Stimulated activated naive CD8-positive, alpha-beta T cell treated with anti-CD3 and anti-CD28 coated beads, Interleukin-15, amount 100 ng/mL, for 72 hours (primary cell): ENCODE data around the gene IQSEC1.

ENCODE experiments used
- ATAC-seq: fragments of 150-1000 bp; cut with Tn5 transposase; 2 replicates; pipeline ENCODE4 v1.10.0; 2021; ENCODE audit warnings: mild to moderate bottlenecking, moderate library complexity
- DNase-seq, 2 donors: peaks; one replicate each; pipeline ENCODE4 v3.0.0; 2021 to 2022
- H3K27ac Mint-ChIP-seq, 2 donors: one replicate each; pipeline ENCODE4 v1.8.0; 2022; ENCODE audit warnings: mild to moderate bottlenecking in 2 of 2, mixed read lengths in 2 of 2, moderate library complexity in 2 of 2
- H3K27me3 Mint-ChIP-seq: one replicate; pipeline ENCODE4 v1.8.0; 2022; ENCODE audit warnings: mixed read lengths
- H3K4me1 Mint-ChIP-seq: one replicate; pipeline ENCODE4 v1.8.0; 2022; ENCODE audit warnings: mild to moderate bottlenecking, mixed read lengths
- H3K4me3 Mint-ChIP-seq, 2 donors: one replicate each; pipeline ENCODE4 v1.8.0; 2022; ENCODE audit warnings: mild to moderate bottlenecking in 2 of 2, mixed read lengths in 2 of 2, moderate library complexity in 1 of 2
- H3K9me3 Mint-ChIP-seq, 2 donors: one replicate each; pipeline ENCODE4 v1.8.0; 2022; ENCODE audit warnings: mixed read lengths in 2 of 2

IQSEC1 gene

DNA sequence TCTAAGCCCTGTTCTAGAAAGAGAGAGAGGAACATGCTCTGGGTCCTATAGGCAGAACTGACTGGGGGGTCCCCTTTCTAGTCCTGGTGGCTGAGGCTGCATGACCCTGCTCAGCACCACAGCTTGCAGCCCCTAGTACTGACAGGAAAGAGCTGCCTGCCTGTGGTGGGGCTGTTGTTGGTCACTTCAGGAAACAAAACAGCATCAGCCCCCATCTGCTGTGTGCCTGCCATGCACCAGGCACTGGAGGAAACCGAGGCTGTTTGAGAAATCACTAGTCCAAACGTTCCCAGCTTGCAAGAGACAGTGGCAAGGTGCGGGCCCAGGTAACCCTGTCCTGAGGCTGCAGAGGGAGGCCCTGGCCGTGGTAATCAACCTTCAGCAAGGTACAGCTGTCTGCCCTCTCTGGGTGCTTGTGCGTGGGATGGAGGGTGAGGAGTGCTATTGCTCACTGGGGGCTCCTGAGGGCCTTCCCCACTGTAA, 90.6 kb downstream of the IQSEC1 start:
- Mint-ChIP-seq H3K27ac (peak overlapping the region in 1 of 2 donors; percentile 38), H3K4me3 (peak overlapping the region in 1 of 2 donors; percentile 24), H3K9me3 (no peaks in the 10 kb centered on the region), H3K27me3 (no peaks in the 10 kb centered on the region), H3K4me1 (peaks cover 60% of the 10 kb centered on the region)
- ATAC-seq, result peak; percentile 41
- DNase-seq, result no peak

DNA sequence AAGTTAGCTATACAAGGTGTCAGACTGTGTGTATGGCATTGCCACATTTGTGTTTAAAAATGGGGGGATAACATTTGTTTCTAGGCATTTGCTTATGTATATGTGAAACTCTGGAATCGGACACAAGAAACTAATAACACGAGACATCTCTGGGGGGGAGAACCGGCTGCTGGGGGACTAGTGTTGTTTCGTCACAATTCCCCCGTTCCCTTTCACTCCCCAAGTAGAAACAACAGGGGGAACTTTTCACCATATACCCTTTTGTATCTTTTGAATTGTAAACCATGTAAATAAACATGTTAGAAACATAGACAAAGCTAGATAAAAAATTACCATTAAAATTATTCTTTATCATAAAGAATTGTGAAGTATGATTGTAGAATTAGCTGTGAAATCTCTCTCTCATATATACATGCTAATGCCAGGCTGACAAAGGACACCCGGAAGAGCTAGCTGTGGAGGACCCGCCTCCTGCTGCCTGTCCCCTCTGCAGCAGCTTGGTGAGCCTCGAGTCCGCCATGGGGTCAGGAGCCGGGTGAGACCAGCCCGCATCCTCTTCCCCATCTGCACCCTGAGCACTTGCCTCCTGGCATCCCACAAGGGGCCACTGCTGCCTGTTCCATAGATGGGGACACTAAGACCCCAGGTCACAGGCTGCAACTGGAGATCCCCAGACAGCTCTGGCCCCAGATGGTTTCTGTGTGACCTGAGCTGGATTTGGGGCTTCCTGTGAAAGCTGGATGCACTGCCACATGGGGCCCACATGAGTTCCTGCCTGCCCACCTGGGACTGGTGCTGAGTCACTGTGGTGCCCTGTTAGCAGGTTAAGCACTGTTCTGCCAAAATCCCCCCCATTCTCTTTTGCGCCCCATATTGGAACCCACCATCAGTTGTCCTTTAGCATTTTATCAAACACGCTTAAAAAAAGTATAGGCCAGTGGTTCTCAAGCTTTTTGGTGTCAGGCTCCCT, 91.6 kb downstream of the IQSEC1 start:
- Mint-ChIP-seq H3K4me3 (no peak overlapping the region), H3K27me3 (no peaks in the 10 kb centered on the region), H3K27ac (no peak overlapping the region), H3K4me1 (peaks cover 57% of the 10 kb centered on the region), H3K9me3 (no peaks in the 10 kb centered on the region)
- ATAC-seq (peak; percentile 36), DNase-seq (no peak)

DNA sequence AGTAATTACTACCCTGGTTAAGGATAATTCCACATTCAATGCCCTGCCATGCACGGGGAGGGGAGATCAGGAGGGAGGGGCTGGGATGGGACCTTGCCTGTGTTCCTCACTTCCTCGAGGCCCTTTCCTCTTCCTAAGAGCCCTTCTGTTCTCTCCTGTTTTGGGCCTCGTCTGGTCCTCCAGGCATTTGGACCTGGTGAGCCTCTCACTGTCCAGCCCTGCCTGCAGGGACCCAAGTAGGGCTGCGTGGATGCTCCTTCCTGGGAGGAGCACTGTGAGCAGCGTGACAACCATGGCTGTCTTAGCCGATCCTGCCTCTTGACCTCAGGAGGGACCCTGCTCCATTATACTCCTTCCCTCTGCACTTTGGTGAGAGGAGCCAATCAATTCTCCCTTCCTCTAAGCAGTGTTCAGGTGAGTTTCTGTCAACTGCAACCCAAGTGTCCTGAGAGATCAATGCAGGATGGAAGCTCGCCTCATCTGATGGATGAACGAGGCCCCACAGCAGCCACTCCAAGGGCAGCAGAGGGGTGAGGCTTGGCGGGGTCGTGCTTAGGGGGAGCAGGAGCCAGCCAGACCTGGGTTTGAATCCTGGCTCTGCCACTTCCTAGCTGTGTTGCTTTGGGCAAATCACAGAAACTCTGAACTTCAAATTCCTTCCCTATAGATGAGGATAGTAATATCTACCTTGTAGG, 92.5 kb downstream of the IQSEC1 start:
- no peaks in the 10 kb centered on the region for H3K9me3 Mint-ChIP-seq
- H3K27ac Mint-ChIP-seq, result peak overlapping the region; percentile 41 to 79

DNA sequence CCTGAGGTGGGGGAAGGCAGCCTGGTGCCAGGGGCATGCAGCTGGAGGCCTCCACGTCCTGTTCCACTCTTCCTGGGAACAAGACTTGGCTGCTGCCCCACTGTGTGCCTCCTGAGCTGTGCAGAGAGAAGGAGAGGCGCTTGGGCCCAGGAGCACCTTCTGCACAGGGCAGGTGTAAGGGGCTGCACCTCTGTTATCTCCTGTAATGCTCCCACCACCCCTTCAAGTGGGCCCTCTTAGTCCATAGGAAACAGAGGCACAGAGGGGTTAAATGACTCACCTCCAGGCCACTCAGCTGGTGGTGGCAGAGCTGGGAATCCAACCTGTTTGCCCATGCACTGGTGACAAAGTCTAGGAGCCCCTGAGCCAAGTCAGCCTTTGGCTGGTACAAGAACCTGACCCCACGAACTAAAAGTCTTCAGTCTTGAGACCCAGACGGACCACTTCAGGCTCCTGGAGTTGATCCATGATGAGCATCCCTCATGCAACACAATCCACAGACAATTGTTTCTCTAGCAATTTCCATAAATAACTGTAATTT, 93.2 kb downstream of the IQSEC1 start:
- DNase-seq (no peak), ATAC-seq (no peak)
- no peaks in the 10 kb centered on the region for H3K27me3 Mint-ChIP-seq
- no peak overlapping the region for H3K27ac Mint-ChIP-seq
- no peaks in the 10 kb centered on the region for H3K9me3 Mint-ChIP-seq
- peaks cover 48% of the 10 kb centered on the region for H3K4me1 Mint-ChIP-seq
- no peak overlapping the region for H3K4me3 Mint-ChIP-seq

More for the DNA sequence above, 92.5 kb downstream of the IQSEC1 start:
- ATAC-seq, result no peak
- Mint-ChIP-seq H3K4me1 (peaks cover 49% of the 10 kb centered on the region), H3K27me3 (no peaks in the 10 kb centered on the region), H3K4me3 (no peak overlapping the region)
- no peak for DNase-seq

DNA sequence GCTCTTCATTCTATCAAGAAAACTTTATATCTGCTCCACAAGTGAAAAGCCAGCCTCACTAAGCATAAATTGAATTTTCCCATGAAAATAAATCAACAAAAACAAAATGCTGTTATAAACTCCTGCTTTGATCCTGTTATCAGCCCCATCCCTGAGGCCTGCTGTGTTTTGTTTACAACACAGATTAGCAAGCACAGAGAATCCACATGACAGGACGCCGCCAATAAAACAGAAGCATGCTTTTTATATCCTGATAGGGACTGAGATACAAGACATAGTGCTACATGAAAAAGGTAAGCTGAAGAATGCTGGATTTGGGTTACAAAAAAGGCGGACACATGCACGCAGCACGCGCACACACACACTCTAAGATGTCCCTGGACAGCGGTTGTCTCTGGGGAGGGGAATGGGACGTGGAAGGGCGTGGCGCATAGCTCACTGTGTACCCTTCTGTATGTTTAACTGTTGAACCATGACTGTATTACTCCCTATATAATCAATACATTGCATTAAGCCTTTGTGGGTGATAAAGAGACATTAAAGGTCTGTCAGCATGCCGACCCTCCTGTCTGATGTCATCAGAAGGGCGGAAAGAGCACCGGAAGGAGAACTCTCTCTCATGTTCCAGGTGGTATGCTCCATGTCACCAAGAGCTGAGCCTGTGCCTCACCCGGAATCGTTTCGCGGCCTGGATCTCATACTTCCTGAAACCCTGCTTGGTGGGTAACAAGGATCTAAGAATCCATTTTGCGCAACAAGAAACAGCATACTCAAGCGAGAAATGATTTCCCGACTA, 93.9 kb downstream of the IQSEC1 start:
- no peak overlapping the region for H3K4me3 Mint-ChIP-seq
- H3K27ac Mint-ChIP-seq, result no peak overlapping the region
- peaks cover 49% of the 10 kb centered on the region for H3K4me1 Mint-ChIP-seq
- ATAC-seq, result no peak
- H3K27me3 Mint-ChIP-seq, result no peaks in the 10 kb centered on the region
- DNase-seq, result no peak
- H3K9me3 Mint-ChIP-seq, result no peaks in the 10 kb centered on the region

DNA sequence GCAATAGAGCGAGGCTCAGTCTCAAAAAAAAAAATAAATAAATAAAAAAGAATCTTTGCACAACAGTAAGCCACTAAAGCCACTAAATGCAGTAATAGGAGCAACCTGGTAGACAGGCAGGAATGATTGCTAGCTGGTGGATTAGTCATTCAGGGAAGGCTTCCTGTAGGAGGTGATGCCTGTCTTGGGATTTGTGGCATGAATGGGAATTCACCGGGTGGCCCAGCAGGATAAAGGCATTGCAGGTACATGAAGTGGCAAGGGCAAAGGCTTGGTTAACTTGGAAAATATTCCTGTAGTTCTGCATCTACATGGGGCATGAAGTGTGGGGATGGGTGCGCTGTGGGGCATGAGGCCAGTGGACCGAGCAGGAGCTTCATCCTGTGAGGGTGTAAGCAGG, 94.5 kb downstream of the IQSEC1 start:
- Mint-ChIP-seq H3K9me3 (no peaks in the 10 kb centered on the region), H3K4me1 (peaks cover 49% of the 10 kb centered on the region), H3K4me3 (no peak overlapping the region), H3K27ac (no peak overlapping the region), H3K27me3 (no peaks in the 10 kb centered on the region)
- ATAC-seq (no peak), DNase-seq (no peak)

DNA sequence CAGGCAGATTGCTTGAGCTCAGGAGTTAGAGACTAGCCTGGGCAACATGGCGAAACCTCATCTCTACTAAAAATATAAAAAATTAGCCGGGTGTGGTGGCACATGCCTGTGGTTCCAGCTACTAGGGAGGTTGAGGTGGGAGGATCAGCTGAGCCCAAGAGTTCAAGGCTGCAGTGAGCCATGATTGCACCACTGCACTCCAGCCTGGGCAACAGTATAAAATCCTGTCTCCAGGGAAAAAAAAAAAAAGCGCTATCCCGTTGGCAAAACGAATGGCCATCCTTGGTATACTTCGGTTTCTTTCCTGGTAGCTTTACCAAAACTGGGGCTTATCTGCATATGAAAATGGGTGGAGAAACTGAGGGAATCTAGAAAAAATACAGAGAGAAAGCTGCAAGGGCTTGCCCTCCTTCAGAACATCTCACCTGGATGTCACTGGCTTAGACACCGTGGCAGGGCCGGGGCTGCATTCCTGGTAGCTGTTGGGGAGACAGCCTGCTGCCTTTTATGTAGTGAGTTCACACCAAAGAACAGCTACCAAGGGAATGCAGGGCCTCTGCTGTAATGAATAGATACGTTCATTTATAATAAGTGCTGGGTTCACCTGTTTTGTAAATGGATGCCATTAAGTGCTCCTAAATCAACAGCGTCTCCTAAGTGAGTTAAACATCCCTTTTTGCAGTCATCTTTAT, 96.0 kb downstream of the IQSEC1 start:
- Mint-ChIP-seq H3K4me3 (no peak overlapping the region), H3K9me3 (no peaks in the 10 kb centered on the region), H3K27ac (no peak overlapping the region), H3K27me3 (no peaks in the 10 kb centered on the region), H3K4me1 (peaks cover 35% of the 10 kb centered on the region)
- DNase-seq (no peak), ATAC-seq (no peak)

DNA sequence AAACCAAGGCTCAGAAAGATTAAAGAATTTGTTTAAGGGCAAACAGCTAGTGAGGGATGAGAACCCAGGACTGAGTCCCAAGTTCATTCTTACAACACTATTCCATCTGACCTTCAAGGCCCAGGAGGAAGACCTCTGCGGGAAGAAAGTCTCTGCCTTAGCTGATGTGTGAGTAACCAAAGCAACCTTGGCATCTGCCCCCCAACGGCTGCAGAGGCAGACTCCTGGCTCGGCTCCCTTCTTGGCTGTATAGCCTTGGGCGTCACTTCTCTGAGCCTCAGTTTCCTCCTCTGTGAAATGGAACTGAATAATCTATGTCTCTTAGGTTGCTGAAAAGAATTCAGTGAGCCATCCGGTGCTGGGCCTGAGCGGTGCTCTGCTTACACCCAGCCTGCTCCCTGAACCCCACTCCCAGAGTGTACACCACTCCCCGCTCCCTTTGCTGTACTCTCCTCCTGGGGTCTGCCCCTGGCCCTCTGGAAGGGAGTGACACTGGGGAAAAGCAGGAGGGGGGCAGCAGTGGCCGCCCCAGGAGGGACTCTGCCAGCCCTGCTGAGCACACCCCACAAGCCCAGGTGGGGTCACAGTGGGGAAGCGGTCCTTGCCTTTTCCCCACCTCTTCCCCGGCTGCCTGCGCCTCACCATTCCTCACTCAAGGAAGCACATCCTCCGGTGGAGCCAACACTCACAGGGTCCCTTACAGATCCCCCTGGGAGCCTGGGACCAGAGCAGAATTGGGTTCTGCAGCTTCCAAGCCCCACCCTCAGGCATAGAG, 97.3 kb downstream of the IQSEC1 start:
- H3K4me1 Mint-ChIP-seq, result peaks cover 22% of the 10 kb centered on the region
- H3K9me3 Mint-ChIP-seq, result no peaks in the 10 kb centered on the region
- no peak for DNase-seq
- no peak for ATAC-seq
- H3K27me3 Mint-ChIP-seq, result no peaks in the 10 kb centered on the region
- H3K27ac Mint-ChIP-seq, result peak overlapping the region in 1 of 2 donors; percentile 74
- no peak overlapping the region for H3K4me3 Mint-ChIP-seq

DNA sequence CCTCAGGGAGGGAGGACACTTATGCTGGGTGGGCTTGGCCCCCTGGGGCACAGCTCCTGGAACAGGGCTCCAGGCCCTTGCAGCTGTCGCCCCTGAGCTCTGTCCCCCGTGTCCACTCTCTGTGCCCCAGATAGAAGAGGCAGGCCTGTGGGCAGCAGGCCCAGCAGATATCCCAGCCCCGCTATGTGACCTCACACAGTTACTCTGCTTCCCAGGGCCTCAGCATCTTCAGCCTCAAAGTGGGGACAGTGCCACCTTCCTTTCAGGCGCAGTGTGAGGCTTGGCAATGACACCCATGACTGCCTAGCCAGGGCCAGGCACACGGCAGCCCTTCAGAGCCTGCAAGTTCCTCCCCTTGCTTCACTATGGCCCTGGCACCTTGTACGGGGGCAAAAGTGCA, 98.4 kb downstream of the IQSEC1 start:
- Mint-ChIP-seq H3K4me1 (peaks cover 16% of the 10 kb centered on the region), H3K27ac (no peak overlapping the region), H3K4me3 (no peak overlapping the region), H3K27me3 (no peaks in the 10 kb centered on the region), H3K9me3 (no peaks in the 10 kb centered on the region)
- peak; percentile 24 for ATAC-seq
- DNase-seq, result no peak

DNA sequence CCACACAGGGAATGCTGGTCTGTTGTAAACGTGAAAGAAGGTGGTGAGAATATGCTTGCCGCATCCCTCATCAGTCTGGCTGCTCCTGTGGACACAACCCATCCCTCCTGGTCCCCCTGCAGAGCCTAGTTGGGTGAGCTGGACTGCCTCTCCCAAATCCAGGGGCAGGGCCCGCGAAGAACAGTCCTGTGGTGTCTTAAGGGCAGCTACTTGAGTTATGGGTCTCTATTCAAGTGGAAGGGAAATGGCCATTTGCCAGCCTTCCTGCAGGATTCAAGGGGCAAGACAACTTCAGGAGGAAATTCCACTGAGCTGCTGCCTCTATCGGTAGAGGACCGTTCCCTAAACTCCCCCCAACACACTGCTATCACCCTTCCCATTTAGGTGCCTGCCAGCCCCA, 98.9 kb downstream of the IQSEC1 start:
- no peaks in the 10 kb centered on the region for H3K27me3 Mint-ChIP-seq
- H3K9me3 Mint-ChIP-seq, result no peaks in the 10 kb centered on the region
- no peak overlapping the region for H3K4me3 Mint-ChIP-seq
- no peak overlapping the region for H3K27ac Mint-ChIP-seq
- DNase-seq (no peak), ATAC-seq (no peak)
- peaks cover 16% of the 10 kb centered on the region for H3K4me1 Mint-ChIP-seq

DNA sequence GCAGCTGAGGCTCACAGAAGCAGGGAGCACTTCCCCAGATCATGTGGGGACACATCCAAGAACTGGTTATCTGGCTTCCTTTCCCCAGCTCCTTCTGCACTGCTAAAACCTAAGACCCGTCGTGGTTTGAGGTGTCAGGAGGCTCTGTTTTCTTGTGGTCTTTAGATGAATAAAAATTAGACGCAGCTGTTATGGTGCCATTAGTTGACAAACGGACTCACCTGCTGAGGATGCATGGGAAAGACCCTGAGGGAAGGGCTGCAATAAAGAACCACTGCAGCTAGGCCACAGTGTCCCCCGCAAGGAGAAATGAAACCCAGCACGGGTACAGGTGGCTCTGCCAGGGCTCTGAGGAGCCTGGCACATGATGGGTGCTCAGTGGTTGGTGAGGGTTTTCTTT, 99.4 kb downstream of the IQSEC1 start:
- peaks cover 15% of the 10 kb centered on the region for H3K4me1 Mint-ChIP-seq

DNA sequence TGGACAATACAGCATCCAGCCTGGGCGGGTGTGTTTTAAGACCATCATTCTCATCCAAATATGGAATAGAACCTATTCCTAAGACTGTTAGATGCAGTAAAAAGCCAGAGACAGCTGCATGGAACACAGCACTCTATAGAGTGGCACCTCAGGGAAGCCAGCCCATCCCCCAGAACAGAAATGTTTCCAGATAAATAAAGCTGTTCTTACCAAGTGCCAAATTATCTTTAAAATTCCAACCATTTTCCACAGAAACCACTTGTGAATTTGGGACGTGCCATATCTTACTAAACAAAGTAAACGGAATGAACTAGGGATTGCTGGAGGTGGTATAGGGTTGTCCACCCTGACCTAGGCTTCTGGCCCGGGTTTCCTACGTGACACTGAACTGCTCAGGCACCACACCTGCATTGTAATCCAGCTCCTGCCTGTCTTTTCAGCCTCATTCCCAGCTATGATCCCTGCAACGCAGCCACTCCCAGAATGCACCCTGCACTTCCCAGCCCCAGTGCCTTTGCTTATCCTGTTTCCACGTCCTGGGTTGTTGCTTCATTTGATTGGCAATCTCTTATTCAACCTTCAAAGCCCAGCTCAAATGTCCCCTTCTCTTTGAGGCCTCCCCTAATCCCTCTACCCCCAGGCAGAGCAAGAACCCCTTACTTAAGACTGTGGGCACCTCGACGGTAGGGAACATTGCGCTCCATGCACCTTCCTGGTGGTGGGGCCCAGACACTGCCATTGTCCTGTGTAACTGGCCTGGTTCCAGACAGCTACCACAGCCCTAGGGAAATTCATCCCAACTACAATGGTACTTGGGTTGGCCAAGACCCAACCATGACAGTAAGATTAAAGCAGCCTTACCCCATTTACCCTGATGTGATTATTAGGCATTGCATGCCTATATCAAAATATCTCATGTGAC, 100.2 kb downstream of the IQSEC1 start:
- ATAC-seq, result no peak
- H3K27ac Mint-ChIP-seq, result no peak overlapping the region
- DNase-seq, result no peak
- peaks cover 23% of the 10 kb centered on the region for H3K4me1 Mint-ChIP-seq
- no peaks in the 10 kb centered on the region for H3K9me3 Mint-ChIP-seq
- no peak overlapping the region for H3K4me3 Mint-ChIP-seq
- no peaks in the 10 kb centered on the region for H3K27me3 Mint-ChIP-seq

More for the DNA sequence above, 99.4 kb downstream of the IQSEC1 start:
- peak; percentile 29 for ATAC-seq
- no peak for DNase-seq
- Mint-ChIP-seq H3K9me3 (no peaks in the 10 kb centered on the region), H3K4me3 (no peak overlapping the region), H3K27me3 (no peaks in the 10 kb centered on the region), H3K27ac (no peak overlapping the region)

DNA sequence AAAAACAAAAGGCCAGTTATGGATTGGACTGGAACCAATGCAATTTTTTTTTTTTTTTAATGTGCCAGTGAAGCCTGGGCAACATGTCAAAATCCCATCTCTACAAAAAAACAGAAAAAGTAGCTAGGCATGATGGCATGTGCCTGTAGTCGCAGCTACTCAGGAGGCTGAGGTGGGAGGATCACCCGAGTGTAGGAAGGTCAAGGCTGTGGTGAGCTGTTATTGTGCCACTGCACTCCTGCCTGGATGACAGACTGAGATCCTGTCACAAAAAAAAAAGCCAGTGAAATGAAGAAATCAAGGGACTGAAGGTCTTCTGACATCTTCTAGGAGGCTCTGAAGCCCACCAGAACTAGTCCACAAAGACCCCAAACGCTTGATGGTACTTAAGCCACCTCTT, 101.2 kb downstream of the IQSEC1 start:
- Mint-ChIP-seq H3K4me1 (peaks cover 29% of the 10 kb centered on the region), H3K27me3 (no peaks in the 10 kb centered on the region), H3K4me3 (no peak overlapping the region), H3K27ac (no peak overlapping the region), H3K9me3 (no peaks in the 10 kb centered on the region)
- ATAC-seq (no peak), DNase-seq (no peak)
